Raji (cell line): ENCODE data around the gene PIPOX.

Source experiments
- POLR2A ChIP-seq: IDR thresholded peaks from 2 replicates; pipeline ENCODE4 v1.6.1; 2011; ENCODE audit warnings: low read depth, low read length, control low read depth; ENCODE audit not compliant: insufficient read depth

Gene PIPOX

DNA sequence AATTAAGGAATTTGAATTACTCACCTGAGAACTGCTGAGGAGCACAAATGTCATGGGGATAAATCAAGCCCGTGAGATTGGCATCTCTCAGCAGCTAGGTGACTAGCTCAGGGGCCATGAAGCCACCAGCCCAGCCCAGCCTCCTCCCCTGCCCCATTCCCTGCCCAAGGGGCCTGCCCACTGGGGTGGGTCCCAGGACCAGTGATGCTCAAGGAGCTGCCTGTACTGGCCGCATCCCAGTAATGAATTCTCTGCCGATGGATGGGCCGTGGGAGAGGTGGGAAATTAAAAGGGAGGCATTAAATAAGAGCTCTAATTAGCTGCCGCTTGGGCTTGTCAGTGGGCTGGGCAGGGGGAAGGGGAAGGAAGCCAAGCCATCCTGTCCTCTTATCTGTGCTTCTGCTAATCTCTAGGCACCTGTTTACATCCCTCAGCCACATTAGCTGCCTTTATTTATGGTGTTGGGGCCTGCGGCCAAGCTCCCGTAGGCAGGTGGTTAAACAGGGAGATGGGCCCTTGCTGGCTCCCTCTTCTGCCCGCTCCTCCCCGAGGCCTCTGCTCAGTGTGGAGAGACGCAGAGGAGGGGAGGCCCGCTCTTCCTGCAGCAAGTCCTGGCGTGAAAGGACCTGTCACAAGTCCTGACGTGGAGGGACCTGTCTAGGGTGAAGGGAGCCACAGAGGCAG lies 48.8 kb downstream of the PIPOX start:
- TF ChIP-seq POLR2A: no peak

DNA sequence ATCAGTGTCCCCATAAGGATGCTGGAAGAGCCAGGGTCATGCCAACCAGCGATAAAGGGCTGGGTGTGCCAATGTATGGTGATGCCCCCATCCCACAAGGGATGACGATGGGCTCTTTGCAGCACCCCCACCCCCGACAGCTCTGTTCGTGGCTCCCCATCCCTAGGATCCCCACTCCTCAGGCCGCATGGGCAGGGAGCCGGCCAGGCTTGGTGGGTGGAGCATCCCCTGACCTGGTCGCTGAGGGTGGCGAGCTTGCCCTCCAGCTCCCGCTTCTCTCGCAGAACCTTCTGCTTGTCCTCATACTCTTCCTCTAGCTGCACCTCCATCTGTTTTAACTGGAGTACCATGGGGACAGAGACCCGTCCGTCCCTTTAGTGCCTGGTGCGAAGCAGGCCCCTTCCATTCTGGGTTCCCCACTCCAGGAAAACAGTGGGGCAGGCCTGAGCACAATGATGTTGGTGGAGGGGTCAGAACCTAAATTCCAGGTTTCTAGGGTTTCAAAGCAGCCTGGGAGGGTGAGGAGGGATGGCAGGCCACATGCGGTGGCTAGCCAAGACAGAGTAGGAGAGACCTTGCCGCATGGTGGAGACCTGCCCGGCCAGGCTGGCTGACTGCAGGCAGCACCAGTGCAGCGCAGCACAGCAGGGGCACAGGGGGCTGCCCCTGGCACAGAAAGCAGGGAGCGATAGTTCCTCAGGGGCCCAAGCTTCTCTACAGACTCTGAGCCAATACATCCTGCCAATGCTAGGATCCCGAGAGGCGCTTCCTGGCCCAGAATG lies 50.3 kb downstream of the PIPOX start:
- no peak for TF ChIP-seq POLR2A

GRCh38 chr17:29094101-29094708 lies 51.3 kb downstream of the PIPOX start:
- TF ChIP-seq POLR2A: no peak

GRCh38 chr17:29095439-29095838 lies 52.5 kb downstream of the PIPOX start:
- no peak for TF ChIP-seq POLR2A

- TF ChIP-seq POLR2A: no peak
These were observed 53.2 kb downstream of the PIPOX start for GRCh38 chr17:29096094-29096493.

DNA sequence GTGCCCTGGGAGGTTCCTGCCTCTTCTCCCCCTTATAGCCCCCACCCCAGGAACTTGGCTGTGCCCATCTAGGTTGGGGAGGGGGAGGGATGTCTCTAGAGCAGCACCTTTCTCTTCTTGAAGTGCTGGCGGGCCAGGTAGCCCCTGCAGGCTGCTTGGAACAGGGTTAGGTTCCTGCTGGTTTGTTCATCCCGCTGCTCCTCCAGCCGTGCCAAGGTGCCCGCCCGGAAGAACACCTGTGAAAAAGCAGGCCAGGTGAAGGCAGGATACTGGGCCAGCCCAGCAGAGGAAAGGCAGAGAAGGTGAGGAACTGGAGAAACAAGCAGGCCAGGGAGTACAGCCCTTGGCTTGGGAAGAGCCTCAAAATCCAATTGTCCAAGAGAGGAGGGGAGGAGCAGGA lies 56.6 kb downstream of the PIPOX start:
- TF ChIP-seq POLR2A: no peak

- no peak for TF ChIP-seq POLR2A
These were observed 57.4 kb downstream of the PIPOX start for GRCh38 chr17:29100296-29100695.

GRCh38 chr17:29102046-29102445 lies 59.1 kb downstream of the PIPOX start:
- no peak for TF ChIP-seq POLR2A

GRCh38 chr17:29102741-29103181 lies 59.8 kb downstream of the PIPOX start:
- TF ChIP-seq POLR2A: no peak

GRCh38 chr17:29103341-29103740 lies 60.4 kb downstream of the PIPOX start:
- no peak for TF ChIP-seq POLR2A
